Panc1 (cell line): Measurements from ENCODE around the gene SLC6A20. TPM values are rescaled to one million over a fixed set of nuclear protein-coding genes. Genes with fewer than 3 reads are reported as not detected.

Source experiments
- ATAC-seq: fragments of 200-7000 bp; cut with Tn5 transposase; 2 replicates; pipeline ENCODE4 v1.9.1; 2020; ENCODE audit warnings: mild to moderate bottlenecking, moderate library complexity
- BruUV-seq: library from RNA; stranded (reverse); fragments of 400-500 nt; replicated peaks from 2 replicates; lab custom pipeline; 2021; lab: Mats Ljungman, UMichigan
- CTCF ChIA-PET: fragments of 300-600 bp; sonication (Branson Sonifier 250); formaldehyde crosslinking; loops from one replicate; lab custom pipeline; 2022; ENCODE audit warnings: antibody characterized with exemption; lab: Charles Lee
- POLR2A ChIA-PET: fragments of 300-600 bp; sonication (Branson Sonifier 250); formaldehyde crosslinking; loops from one replicate; lab custom pipeline; 2022; ENCODE audit warnings: antibody characterized with exemption; lab: Charles Lee
- DNase-seq: peaks from one replicate; pipeline ENCODE4 v3.0.0-alpha.2; 2010; ENCODE audit warnings: low read depth, low spot score
- H3K27ac ChIP-seq: 2 replicates; pipeline ENCODE4 v1.5.1; 2011; ENCODE audit warnings: mild to moderate bottlenecking, low read length, inconsistent platforms
- H3K27me3 ChIP-seq: fragments of 200-500 bp; sonication (Bioruptor generic); 2 replicates; pipeline ENCODE4 v1.6.0; 2014; ENCODE audit warnings: low read length, inconsistent platforms; ENCODE audit not compliant: control insufficient read depth, insufficient read depth
- H3K36me3 ChIP-seq: fragments of 200-500 bp; sonication (Bioruptor generic); 2 replicates; pipeline ENCODE4 v1.5.1; 2014; ENCODE audit warnings: inconsistent platforms, mild to moderate bottlenecking, low read length, moderate library complexity; ENCODE audit not compliant: control insufficient read depth, insufficient read depth
- H3K4me1 ChIP-seq: 2 replicates; pipeline ENCODE4 v1.5.1; 2011; ENCODE audit warnings: inconsistent platforms, mild to moderate bottlenecking, low read length, moderate library complexity; ENCODE audit not compliant: control insufficient read depth, insufficient read depth
- H3K4me3 ChIP-seq, 2 experiments: 2 replicates each; pipeline ENCODE4 v1.5.1; 2011 to 2012; ENCODE audit warnings: low read depth in 2 of 2, low read length in 2 of 2, mild to moderate bottlenecking in 2 of 2, inconsistent platforms in 1 of 2, moderate library complexity in 1 of 2
- H3K9me3 ChIP-seq: fragments of 200-500 bp; sonication (Bioruptor generic); 2 replicates; pipeline ENCODE4 v1.5.1; 2014; ENCODE audit warnings: low read depth, mild to moderate bottlenecking, inconsistent platforms, low read length, moderate library complexity; ENCODE audit not compliant: control insufficient read depth, insufficient read depth
- POLR2AphosphoS5 ChIP-seq: IDR thresholded peaks from 2 replicates; pipeline ENCODE4 v1.6.1; 2012; ENCODE audit warnings: mild to moderate bottlenecking, low read depth, low read length, moderate library complexity
- SIN3A ChIP-seq: IDR thresholded peaks from 2 replicates; pipeline ENCODE4 v1.6.1; 2012; ENCODE audit warnings: low read depth, mild to moderate bottlenecking, low read length, moderate library complexity, borderline replicate concordance; ENCODE audit not compliant: insufficient read depth
- TCF7L2 ChIP-seq: IDR thresholded peaks from 2 replicates; pipeline ENCODE4 v1.6.1; 2011; ENCODE audit warnings: mild to moderate bottlenecking, low read depth, low read length, inconsistent platforms
- in situ Hi-C: cut with HindIII; loops from 2 replicates; pipeline ENCODE4 v1.10.0; 2016; ENCODE audit warnings: low sequenced_read_pairs, low pct_unique_long_range_greater_than_20kb
- intact Hi-C: fragments of 100-400 bp; cut with micrococcal nuclease; formaldehyde crosslinking; loops from one replicate; pipeline ENCODE4 v1.10.0; 2022; ENCODE audit not compliant: unreplicated experiment
- total RNA-seq: library from RNA; stranded (reverse); gene quantifications from one replicate; pipeline ENCODE4 v1.2.1, GENCODE V29; 2021; ENCODE audit not compliant: unreplicated experiment
- TF ChIP-seq, protein P1 (sequence below), 2 experiments: IDR thresholded peaks; 2 replicates each; pipeline ENCODE4 v1.6.1; 2011 to 2012; ENCODE audit warnings: low read depth in 2 of 2, control low read depth in 1 of 2, low read length in 1 of 2, mild to moderate bottlenecking in 1 of 2, moderate library complexity in 1 of 2; ENCODE audit not compliant: insufficient read depth in 1 of 2
- TF ChIP-seq, protein P2 (sequence below): fragments of 450-650 bp; IDR thresholded peaks from 2 replicates; pipeline ENCODE4 v1.5.1; 2017; ENCODE audit warnings: mild to moderate bottlenecking

The SLC6A20 gene
- total RNA-seq, 1 experiment from 2014 or later, result 0.28 TPM

DNA sequence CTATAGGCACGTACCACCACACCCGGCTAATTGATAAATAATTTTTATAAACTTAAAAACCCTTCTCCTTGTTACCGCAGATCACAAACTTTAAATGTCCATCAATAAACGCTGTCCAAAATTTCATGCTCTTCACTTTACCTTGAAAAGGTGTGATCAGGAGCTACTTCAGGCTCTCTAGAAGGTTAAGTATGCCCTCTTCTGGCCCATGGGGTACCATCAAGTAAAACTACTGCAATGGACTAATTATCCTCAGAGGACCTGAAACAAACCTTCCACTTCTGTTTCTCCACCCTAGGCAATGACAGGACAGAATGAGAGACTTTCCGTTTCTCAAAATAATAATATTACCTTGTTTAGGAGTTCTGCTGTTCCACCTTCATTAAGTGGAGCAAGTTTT, 36.4 kb upstream of the SLC6A20 start:
- POLR2A ChIA-PET, result no interaction called here
- H3K9me3 ChIP-seq, result no peaks in the 10 kb centered on the region
- ATAC-seq (no peak; the same call in 1 of the 2 replicates), DNase-seq (no peak)
- intact Hi-C loops, result loop anchor here (1.0 kb wide), 1 partner anchor 71 kb away; no protein-coding TSS in a partner anchor
- H3K4me3 ChIP-seq, result no peak overlapping the region
- H3K36me3 ChIP-seq, result no peaks in the 10 kb centered on the region; the same call in 1 of the 2 replicates
- BruUV-seq, result no TSS peak
- TF ChIP-seq, protein P1, sequence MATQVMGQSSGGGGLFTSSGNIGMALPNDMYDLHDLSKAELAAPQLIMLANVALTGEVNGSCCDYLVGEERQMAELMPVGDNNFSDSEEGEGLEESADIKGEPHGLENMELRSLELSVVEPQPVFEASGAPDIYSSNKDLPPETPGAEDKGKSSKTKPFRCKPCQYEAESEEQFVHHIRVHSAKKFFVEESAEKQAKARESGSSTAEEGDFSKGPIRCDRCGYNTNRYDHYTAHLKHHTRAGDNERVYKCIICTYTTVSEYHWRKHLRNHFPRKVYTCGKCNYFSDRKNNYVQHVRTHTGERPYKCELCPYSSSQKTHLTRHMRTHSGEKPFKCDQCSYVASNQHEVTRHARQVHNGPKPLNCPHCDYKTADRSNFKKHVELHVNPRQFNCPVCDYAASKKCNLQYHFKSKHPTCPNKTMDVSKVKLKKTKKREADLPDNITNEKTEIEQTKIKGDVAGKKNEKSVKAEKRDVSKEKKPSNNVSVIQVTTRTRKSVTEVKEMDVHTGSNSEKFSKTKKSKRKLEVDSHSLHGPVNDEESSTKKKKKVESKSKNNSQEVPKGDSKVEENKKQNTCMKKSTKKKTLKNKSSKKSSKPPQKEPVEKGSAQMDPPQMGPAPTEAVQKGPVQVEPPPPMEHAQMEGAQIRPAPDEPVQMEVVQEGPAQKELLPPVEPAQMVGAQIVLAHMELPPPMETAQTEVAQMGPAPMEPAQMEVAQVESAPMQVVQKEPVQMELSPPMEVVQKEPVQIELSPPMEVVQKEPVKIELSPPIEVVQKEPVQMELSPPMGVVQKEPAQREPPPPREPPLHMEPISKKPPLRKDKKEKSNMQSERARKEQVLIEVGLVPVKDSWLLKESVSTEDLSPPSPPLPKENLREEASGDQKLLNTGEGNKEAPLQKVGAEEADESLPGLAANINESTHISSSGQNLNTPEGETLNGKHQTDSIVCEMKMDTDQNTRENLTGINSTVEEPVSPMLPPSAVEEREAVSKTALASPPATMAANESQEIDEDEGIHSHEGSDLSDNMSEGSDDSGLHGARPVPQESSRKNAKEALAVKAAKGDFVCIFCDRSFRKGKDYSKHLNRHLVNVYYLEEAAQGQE (IDR thresholded peaks at IDR 0.05; ENCODE audit: insufficient read depth in 1 of 2, low read depth in 2 of 2, low read length in 1 of 2), result no peak
- TF ChIP-seq, protein P2, sequence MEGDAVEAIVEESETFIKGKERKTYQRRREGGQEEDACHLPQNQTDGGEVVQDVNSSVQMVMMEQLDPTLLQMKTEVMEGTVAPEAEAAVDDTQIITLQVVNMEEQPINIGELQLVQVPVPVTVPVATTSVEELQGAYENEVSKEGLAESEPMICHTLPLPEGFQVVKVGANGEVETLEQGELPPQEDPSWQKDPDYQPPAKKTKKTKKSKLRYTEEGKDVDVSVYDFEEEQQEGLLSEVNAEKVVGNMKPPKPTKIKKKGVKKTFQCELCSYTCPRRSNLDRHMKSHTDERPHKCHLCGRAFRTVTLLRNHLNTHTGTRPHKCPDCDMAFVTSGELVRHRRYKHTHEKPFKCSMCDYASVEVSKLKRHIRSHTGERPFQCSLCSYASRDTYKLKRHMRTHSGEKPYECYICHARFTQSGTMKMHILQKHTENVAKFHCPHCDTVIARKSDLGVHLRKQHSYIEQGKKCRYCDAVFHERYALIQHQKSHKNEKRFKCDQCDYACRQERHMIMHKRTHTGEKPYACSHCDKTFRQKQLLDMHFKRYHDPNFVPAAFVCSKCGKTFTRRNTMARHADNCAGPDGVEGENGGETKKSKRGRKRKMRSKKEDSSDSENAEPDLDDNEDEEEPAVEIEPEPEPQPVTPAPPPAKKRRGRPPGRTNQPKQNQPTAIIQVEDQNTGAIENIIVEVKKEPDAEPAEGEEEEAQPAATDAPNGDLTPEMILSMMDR, result peak; percentile 45; the same call in 1 of the 2 replicates
- in situ Hi-C loops, result no loop called here
- no peaks in the 10 kb centered on the region for H3K27me3 ChIP-seq
- H3K27ac ChIP-seq, result no peak overlapping the region
- no peaks in the 10 kb centered on the region for H3K4me1 ChIP-seq
- CTCF ChIA-PET, result interaction anchor here (1.6 kb wide), 1 partner anchor 71 kb away, joined by 8 read pairs; no protein-coding TSS in a partner anchor

DNA sequence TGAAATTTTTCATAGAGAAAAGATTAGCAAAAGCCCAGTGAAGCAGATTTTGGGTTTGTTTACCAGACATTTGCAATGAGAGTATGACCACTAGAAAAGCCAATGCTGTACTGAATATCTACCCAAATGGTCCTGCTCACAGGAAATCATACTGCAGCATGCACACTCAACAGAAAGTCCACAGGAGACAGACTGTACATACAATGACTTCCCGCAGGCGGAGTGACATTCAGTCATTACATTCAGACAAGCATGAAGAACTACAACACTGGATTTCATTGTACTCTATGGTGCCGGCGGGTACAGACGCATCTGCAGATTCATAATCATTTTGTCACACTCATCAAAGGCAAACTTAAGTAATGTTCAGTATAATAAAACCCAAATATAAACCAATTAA, 33.8 kb upstream of the SLC6A20 start:
- ChIA-PET POLR2A (no interaction called here), CTCF (no interaction called here)
- Histone ChIP-seq H3K9me3 (no peaks in the 10 kb centered on the region), H3K4me1 (no peaks in the 10 kb centered on the region), H3K27me3 (no peaks in the 10 kb centered on the region), H3K36me3 (no peaks in the 10 kb centered on the region; the same call in none of the 2 replicates), H3K27ac (no peak overlapping the region), H3K4me3 (no peak overlapping the region)
- BruUV-seq, result no TSS peak
- TF ChIP-seq SIN3A (no peak), TCF7L2 (no peak), POLR2AphosphoS5 (no peak)
- TF ChIP-seq, protein P2, result no peak
- TF ChIP-seq, protein P1 (IDR thresholded peaks at IDR 0.05; ENCODE audit: insufficient read depth in 1 of 2, low read depth in 2 of 2, low read length in 1 of 2), result no peak
- DNase-seq, result no peak
- in situ Hi-C loops (no loop called here), intact Hi-C loops (no loop called here)
- ATAC-seq, result no peak
